ENCODE data around the gene DCLK1. TPM values are rescaled to one million over a fixed set of nuclear protein-coding genes. Genes with fewer than 3 reads are reported as not detected.
A peak's percentile ranks its signal among the peaks of the same experiment; 100 is the strongest.
"Not testable (repeated sequence)": the region's sequence is repeated elsewhere in the genome, so short reads cannot be mapped to it uniquely, and the experiment has no call there.

The DCLK1 gene
- total RNA-seq, 2 donors from 2014 or later = not detected

- H3K9me3 ChIP-seq (ENCODE audit: control insufficient read depth, low read length, poor library complexity, severe bottlenecking) = no peaks in the 10 kb centered on the region
- H3K27ac Mint-ChIP-seq = no peak overlapping the region
These were observed 137.5 kb downstream of the DCLK1 start for GRCh38 chr13:35993686-35994085.

GRCh38 chr13:35992964-35993363 lies 138.2 kb downstream of the DCLK1 start:
- no peaks in the 10 kb centered on the region for H3K36me3 Mint-ChIP-seq (ENCODE audit: low read depth)
- H3K9me3 ChIP-seq (ENCODE audit: control insufficient read depth, low read length, poor library complexity, severe bottlenecking) = no peaks in the 10 kb centered on the region
- no peak overlapping the region for H3K4me3 Mint-ChIP-seq
- H3K27me3 Mint-ChIP-seq = no peaks in the 10 kb centered on the region
- no peaks in the 10 kb centered on the region for H3K4me1 Mint-ChIP-seq
- no peak for DNase-seq
- no peak for ATAC-seq
- no peak overlapping the region for H3K27ac Mint-ChIP-seq

More at GRCh38 chr13:35993686-35994085, 137.5 kb downstream of the DCLK1 start:
- DNase-seq (no peak), ATAC-seq (no peak)
- no peaks in the 10 kb centered on the region for H3K36me3 Mint-ChIP-seq (ENCODE audit: low read depth)
- no peak overlapping the region for H3K4me3 Mint-ChIP-seq
- no peaks in the 10 kb centered on the region for H3K27me3 Mint-ChIP-seq
- no peaks in the 10 kb centered on the region for H3K4me1 Mint-ChIP-seq

- H3K27me3 Mint-ChIP-seq = no peaks in the 10 kb centered on the region
- H3K9me3 ChIP-seq (ENCODE audit: control insufficient read depth, low read length, poor library complexity, severe bottlenecking) = no peaks in the 10 kb centered on the region
- no peaks in the 10 kb centered on the region for H3K4me1 Mint-ChIP-seq
- no peak for DNase-seq
- H3K27ac Mint-ChIP-seq = no peak overlapping the region
- H3K36me3 Mint-ChIP-seq (ENCODE audit: low read depth) = no peaks in the 10 kb centered on the region
- no peak for ATAC-seq
- no peak overlapping the region for H3K4me3 Mint-ChIP-seq
These were observed 141.0 kb downstream of the DCLK1 start for GRCh38 chr13:35990196-35990595.

GRCh38 chr13:35988648-35989081 lies 142.5 kb downstream of the DCLK1 start:
- H3K27ac Mint-ChIP-seq = no peak overlapping the region
- DNase-seq (no peak), ATAC-seq (no peak)
- H3K9me3 ChIP-seq (ENCODE audit: control insufficient read depth, low read length, poor library complexity, severe bottlenecking) = no peaks in the 10 kb centered on the region
- no peaks in the 10 kb centered on the region for H3K4me1 Mint-ChIP-seq
- no peaks in the 10 kb centered on the region for H3K27me3 Mint-ChIP-seq
- no peak overlapping the region for H3K4me3 Mint-ChIP-seq
- no peaks in the 10 kb centered on the region for H3K36me3 Mint-ChIP-seq (ENCODE audit: low read depth)

- ATAC-seq = no peak
- no peaks in the 10 kb centered on the region for H3K27me3 Mint-ChIP-seq
- no peaks in the 10 kb centered on the region for H3K9me3 ChIP-seq (ENCODE audit: control insufficient read depth, low read length, poor library complexity, severe bottlenecking)
- DNase-seq = no peak
- no peak overlapping the region for H3K27ac Mint-ChIP-seq
- no peaks in the 10 kb centered on the region for H3K4me1 Mint-ChIP-seq
- H3K4me3 Mint-ChIP-seq = no peak overlapping the region
- no peaks in the 10 kb centered on the region for H3K36me3 Mint-ChIP-seq (ENCODE audit: low read depth)
These were observed 143.3 kb downstream of the DCLK1 start for GRCh38 chr13:35987572-35988513.

- no peaks in the 10 kb centered on the region for H3K27me3 Mint-ChIP-seq
- H3K4me1 Mint-ChIP-seq = no peaks in the 10 kb centered on the region
- no peak for ATAC-seq
These were observed 146.3 kb downstream of the DCLK1 start for GRCh38 chr13:35984776-35985453.

GRCh38 chr13:35984287-35984686 lies 146.9 kb downstream of the DCLK1 start:
- Mint-ChIP-seq H3K27ac (no peak overlapping the region), H3K4me1 (no peaks in the 10 kb centered on the region), H3K4me3 (no peak overlapping the region), H3K36me3 (ENCODE audit: low read depth) (no peaks in the 10 kb centered on the region), H3K27me3 (no peaks in the 10 kb centered on the region)
- DNase-seq (no peak), ATAC-seq (no peak)
- H3K9me3 ChIP-seq (ENCODE audit: control insufficient read depth, low read length, poor library complexity, severe bottlenecking) = no peaks in the 10 kb centered on the region

More at GRCh38 chr13:35984776-35985453, 146.3 kb downstream of the DCLK1 start:
- Mint-ChIP-seq H3K4me3 (no peak overlapping the region), H3K36me3 (ENCODE audit: low read depth) (no peaks in the 10 kb centered on the region), H3K27ac (no peak overlapping the region)
- DNase-seq = no peak
- no peaks in the 10 kb centered on the region for H3K9me3 ChIP-seq (ENCODE audit: control insufficient read depth, low read length, poor library complexity, severe bottlenecking)

- not testable (repeated sequence) for H3K27me3 Mint-ChIP-seq; ATAC-seq; DNase-seq; H3K36me3 Mint-ChIP-seq (ENCODE audit: low read depth); H3K9me3 ChIP-seq (ENCODE audit: control insufficient read depth, low read length, poor library complexity, severe bottlenecking); H3K4me3 Mint-ChIP-seq; H3K4me1 Mint-ChIP-seq; H3K27ac Mint-ChIP-seq
These were observed 147.5 kb downstream of the DCLK1 start for GRCh38 chr13:35983703-35984102.

- H3K9me3 ChIP-seq (ENCODE audit: control insufficient read depth, low read length, poor library complexity, severe bottlenecking) = no peaks in the 10 kb centered on the region
- ATAC-seq (no peak), DNase-seq (no peak)
- H3K27me3 Mint-ChIP-seq = peaks cover 9% of the 10 kb centered on the region
- peaks cover 3% of the 10 kb centered on the region for H3K4me1 Mint-ChIP-seq
- H3K27ac Mint-ChIP-seq = no peak overlapping the region
- no peak overlapping the region for H3K4me3 Mint-ChIP-seq
- H3K36me3 Mint-ChIP-seq (ENCODE audit: low read depth) = no peaks in the 10 kb centered on the region
These were observed 148.0 kb downstream of the DCLK1 start for GRCh38 chr13:35983206-35983605.

GRCh38 chr13:35979361-35979951 lies 151.7 kb downstream of the DCLK1 start:
- no peak for ATAC-seq
- no peak overlapping the region for H3K27ac Mint-ChIP-seq
- H3K36me3 Mint-ChIP-seq (ENCODE audit: low read depth) = no peaks in the 10 kb centered on the region

GRCh38 chr13:35978607-35979316 lies 152.4 kb downstream of the DCLK1 start:
- peak in 1 of 3 donors; percentile 7 for DNase-seq
- Mint-ChIP-seq H3K27ac (no peak overlapping the region), H3K4me1 (peaks cover 3% of the 10 kb centered on the region), H3K36me3 (ENCODE audit: low read depth) (no peaks in the 10 kb centered on the region), H3K27me3 (peaks cover 9% of the 10 kb centered on the region), H3K4me3 (no peak overlapping the region)
- ATAC-seq = no peak
- no peaks in the 10 kb centered on the region for H3K9me3 ChIP-seq (ENCODE audit: control insufficient read depth, low read length, poor library complexity, severe bottlenecking)

More at GRCh38 chr13:35979361-35979951, 151.7 kb downstream of the DCLK1 start:
- H3K4me3 Mint-ChIP-seq = no peak overlapping the region
- H3K9me3 ChIP-seq (ENCODE audit: control insufficient read depth, low read length, poor library complexity, severe bottlenecking) = no peaks in the 10 kb centered on the region
- peaks cover 9% of the 10 kb centered on the region for H3K27me3 Mint-ChIP-seq
- no peak for DNase-seq
- H3K4me1 Mint-ChIP-seq = peaks cover 3% of the 10 kb centered on the region

GRCh38 chr13:35977060-35977459 lies 154.1 kb downstream of the DCLK1 start:
- no peak overlapping the region for H3K4me3 Mint-ChIP-seq
- peaks cover 3% of the 10 kb centered on the region for H3K4me1 Mint-ChIP-seq
- H3K27me3 Mint-ChIP-seq = peaks cover 9% of the 10 kb centered on the region
- no peak overlapping the region for H3K27ac Mint-ChIP-seq
- no peaks in the 10 kb centered on the region for H3K9me3 ChIP-seq (ENCODE audit: control insufficient read depth, low read length, poor library complexity, severe bottlenecking)
- no peak for ATAC-seq
- no peak for DNase-seq
- no peaks in the 10 kb centered on the region for H3K36me3 Mint-ChIP-seq (ENCODE audit: low read depth)

GRCh38 chr13:35976126-35976525 lies 155.1 kb downstream of the DCLK1 start:
- DNase-seq (no peak), ATAC-seq (no peak)
- H3K4me3 Mint-ChIP-seq = no peak overlapping the region
- H3K4me1 Mint-ChIP-seq = peaks cover 3% of the 10 kb centered on the region
- no peaks in the 10 kb centered on the region for H3K36me3 Mint-ChIP-seq (ENCODE audit: low read depth)
- H3K27me3 Mint-ChIP-seq = peaks cover 11% of the 10 kb centered on the region
- H3K9me3 ChIP-seq (ENCODE audit: control insufficient read depth, low read length, poor library complexity, severe bottlenecking) = no peaks in the 10 kb centered on the region
- H3K27ac Mint-ChIP-seq = no peak overlapping the region

Data from T-helper 17 cell (primary cell).